OCI-LY7 (cell line): Measurements from ENCODE around the gene TRAPPC1. TPM values are rescaled to one million over a fixed set of nuclear protein-coding genes. Genes with fewer than 3 reads are reported as not detected.

ENCODE experiments used
- BruUV-seq: library from RNA; stranded (reverse); fragments of 400-500 nt; replicated peaks from 2 replicates; lab custom pipeline; 2021; lab: Mats Ljungman, UMichigan
- CTCF ChIA-PET: fragments of 300-600 bp; sonication (Branson Sonifier 250); formaldehyde crosslinking; loops from one replicate; lab custom pipeline; 2022; ENCODE audit warnings: antibody characterized with exemption; ENCODE audit not compliant: unreplicated experiment; lab: Charles Lee
- POLR2A ChIA-PET: fragments of 300-600 bp; sonication (Branson Sonifier 250); formaldehyde crosslinking; loops from one replicate; lab custom pipeline; 2022; ENCODE audit warnings: antibody characterized with exemption; lab: Charles Lee
- DNase-seq: peaks from one replicate; pipeline ENCODE4 v3.0.0-alpha.2; 2015; ENCODE audit warnings: low spot score
- H2AFZ ChIP-seq: fragments of 200-600 bp; sonication (generic), shearing (Covaris generic); 2 replicates; pipeline ENCODE4 v1.6.1; 2014; ENCODE audit warnings: mild to moderate bottlenecking, antibody characterized with exemption, low read length, moderate library complexity
- H3K27ac ChIP-seq: fragments of 200-600 bp; sonication (generic); 2 replicates; pipeline ENCODE4 v1.5.1; 2014; ENCODE audit warnings: mixed run types, low read depth, mild to moderate bottlenecking, moderate library complexity, low read length, inconsistent platforms; ENCODE audit not compliant: poor library complexity, severe bottlenecking
- H3K36me3 ChIP-seq: fragments of 200-600 bp; sonication (generic); 2 replicates; pipeline ENCODE4 v1.6.1; 2014; ENCODE audit warnings: mild to moderate bottlenecking, antibody characterized with exemption, low read length, moderate library complexity, mixed read lengths; ENCODE audit not compliant: insufficient read depth
- H3K4me1 ChIP-seq: fragments of 200-600 bp; sonication (generic); 2 replicates; pipeline ENCODE4 v1.5.1; 2014; ENCODE audit warnings: mild to moderate bottlenecking, low read length; ENCODE audit not compliant: insufficient read depth, poor library complexity, severe bottlenecking
- H3K4me2 ChIP-seq: fragments of 200-600 bp; sonication (generic); 2 replicates; pipeline ENCODE4 v1.6.1; 2014; ENCODE audit warnings: mild to moderate bottlenecking, low read length
- H3K4me3 ChIP-seq: fragments of 200-600 bp; sonication (generic); 2 replicates; pipeline ENCODE4 v1.5.1; 2014; ENCODE audit warnings: mild to moderate bottlenecking, low read depth, low read length; ENCODE audit not compliant: poor library complexity, severe bottlenecking
- H3K79me2 ChIP-seq: fragments of 200-600 bp; sonication (generic); 2 replicates; pipeline ENCODE4 v1.6.1; 2016; ENCODE audit warnings: low read depth, mild to moderate bottlenecking, low read length, moderate library complexity, mixed read lengths; ENCODE audit not compliant: insufficient read depth
- H3K9me2 ChIP-seq: fragments of 200-600 bp; sonication (generic); 2 replicates; pipeline ENCODE4 v1.6.1; 2016; ENCODE audit warnings: mild to moderate bottlenecking, low read length, mixed read lengths; ENCODE audit not compliant: insufficient read depth
- H3K9me3 ChIP-seq: fragments of 200-600 bp; sonication (generic); 2 replicates; pipeline ENCODE4 v1.6.1; 2014; ENCODE audit warnings: mild to moderate bottlenecking, mixed run types, low read length, mixed read lengths
- H4K20me1 ChIP-seq: fragments of 200-600 bp; sonication (generic); 2 replicates; pipeline ENCODE4 v1.6.1; 2014; ENCODE audit warnings: mild to moderate bottlenecking, antibody characterized with exemption, low read length, moderate library complexity, mixed read lengths; ENCODE audit not compliant: insufficient read depth
- CTCF ChIP-seq: fragments of 200-600 bp; sonication (generic); conservative IDR thresholded peaks from 2 replicates; pipeline ENCODE4 v1.5.1; 2014; ENCODE audit warnings: mild to moderate bottlenecking, antibody characterized with exemption, low read length, moderate library complexity, mixed read lengths
- EZH2phosphoT487 ChIP-seq: fragments of 200-600 bp; sonication (generic); IDR thresholded peaks from 2 replicates; pipeline ENCODE4 v1.6.1; 2018; ENCODE audit warnings: low read depth, borderline replicate concordance, mild to moderate bottlenecking, mixed run types, antibody characterized with exemption, low read length, moderate library complexity, mixed read lengths
- intact Hi-C: fragments of 100-400 bp; cut with micrococcal nuclease; formaldehyde crosslinking; loops from one replicate; pipeline ENCODE4 v1.10.0; 2022; ENCODE audit not compliant: unreplicated experiment
- total RNA-seq, 2 experiments: library from RNA; depleted of rRNA in 1 of 2; stranded (reverse); fragments of >200 nt in 1 of 2; shearing (Covaris generic) in 1 of 2; gene quantifications; 2 replicates each; pipeline ENCODE4 v1.2.3, GENCODE V29; 2014 to 2022

The TRAPPC1 gene
- total RNA-seq, 2 experiments from 2014 or later: 40.2 to 150 TPM

- CTCF ChIA-PET: no interaction called here
- peaks cover 40% of the 10 kb centered on the region for H3K4me1 ChIP-seq
- DNase-seq: peak; percentile 47
Observed at GRCh38 chr17:7886227-7887037, 45.3 kb downstream of the TRAPPC1 start.

GRCh38 chr17:7885367-7886226 lies 46.1 kb downstream of the TRAPPC1 start:
- DNase-seq: peak; percentile 68
- TF ChIP-seq EZH2phosphoT487 (no peak), CTCF (no peak)
- CTCF ChIA-PET: no interaction called here
- no TSS peak for BruUV-seq
- Histone ChIP-seq H3K27ac (peak overlapping the region; percentile 90), H3K4me2 (peak overlapping the region; percentile 97), H3K4me1 (peaks cover 48% of the 10 kb centered on the region), H3K36me3 (peaks cover 34% of the 10 kb centered on the region), H3K9me3 (no peaks in the 10 kb centered on the region), H4K20me1 (0 out of 2 replicates have a peak, but pooled peaks cover 5% of the 10 kb centered on the region), H3K4me3 (peak overlapping the region; percentile 95), H3K79me2 (peaks cover 61% of the 10 kb centered on the region), H3K9me2 (no peaks in the 10 kb centered on the region), H2AFZ (peak overlapping the region; percentile 21)
- POLR2A ChIA-PET: interaction anchor here (0.9 to 1.3 kb wide), 3 partner anchors 26 to 234 kb away, joined by 3 to 5 read pairs (median 3); no protein-coding TSS in a partner anchor
- intact Hi-C loops: loop anchor here (1.0 to 5.0 kb wide), 3 partner anchors 27 to 232 kb away; partner anchors contain the start of gene ALOXE3

More at GRCh38 chr17:7886227-7887037, 45.3 kb downstream of the TRAPPC1 start:
- peak overlapping the region; percentile 95 for H3K4me3 ChIP-seq
- H3K9me2 ChIP-seq: no peaks in the 10 kb centered on the region
- H3K36me3 ChIP-seq: peaks cover 34% of the 10 kb centered on the region
- no peaks in the 10 kb centered on the region for H3K9me3 ChIP-seq
- H2AFZ ChIP-seq: peak overlapping the region; percentile 24; the same call in 1 of the 2 replicates
- POLR2A ChIA-PET: interaction anchor here (0.9 to 1.1 kb wide), 2 partner anchors 53 to 233 kb away, joined by 3 to 5 read pairs; no protein-coding TSS in a partner anchor
- TF ChIP-seq CTCF: peak; percentile 47; the same call in 1 of the 2 replicates
- no peak for TF ChIP-seq EZH2phosphoT487
- 0 out of 2 replicates have a peak, but pooled peaks cover 5% of the 10 kb centered on the region for H4K20me1 ChIP-seq
- BruUV-seq: no TSS peak
- peaks cover 61% of the 10 kb centered on the region for H3K79me2 ChIP-seq
- peak overlapping the region; percentile 97 for H3K4me2 ChIP-seq
- peak overlapping the region; percentile 90 for H3K27ac ChIP-seq
- intact Hi-C loops: loop anchor here (1.0 to 5.0 kb wide), 5 partner anchors 24 to 231 kb away; partner anchors contain the start of genes ALOXE3 and NAA38
